Karpas-422 (cell line): ENCODE results near the gene GREB1. TPM values are rescaled to one million over a fixed set of nuclear protein-coding genes. Genes with fewer than 3 reads are reported as not detected.

Experiments
- DNase-seq: peaks from one replicate; pipeline ENCODE4 v3.0.0-alpha.2; 2015
- H2AFZ ChIP-seq: fragments of 200-600 bp; sonication (generic); 2 replicates; pipeline ENCODE4 v1.6.1; 2014; ENCODE audit warnings: antibody characterized with exemption, low read length, mixed read lengths
- H3K27ac ChIP-seq: fragments of 200-600 bp; sonication (generic); 2 replicates; pipeline ENCODE4 v1.5.1; 2014; ENCODE audit warnings: mild to moderate bottlenecking, low read length, moderate library complexity
- H3K27me3 ChIP-seq: fragments of 200-600 bp; sonication (generic); 2 replicates; pipeline ENCODE4 v1.6.1; 2014; ENCODE audit warnings: low read length, mixed read lengths
- H3K36me3 ChIP-seq: fragments of 200-600 bp; sonication (generic); 2 replicates; pipeline ENCODE4 v1.6.1; 2014; ENCODE audit warnings: low read length, mixed read lengths; ENCODE audit not compliant: insufficient read depth
- H3K4me1 ChIP-seq: fragments of 200-600 bp; sonication (generic); 2 replicates; pipeline ENCODE4 v1.6.1; 2014; ENCODE audit warnings: mild to moderate bottlenecking, low read length, mixed read lengths
- H3K4me2 ChIP-seq: fragments of 200-600 bp; sonication (generic); 2 replicates; pipeline ENCODE4 v1.6.1; 2014; ENCODE audit warnings: low read length, low read depth, mild to moderate bottlenecking; ENCODE audit not compliant: poor library complexity, severe bottlenecking
- H3K4me3 ChIP-seq: fragments of 200-600 bp; sonication (generic); 2 replicates; pipeline ENCODE4 v1.5.1; 2014; ENCODE audit warnings: mild to moderate bottlenecking, antibody characterized with exemption, low read length, mixed read lengths
- H3K79me2 ChIP-seq: fragments of 200-600 bp; sonication (generic); 2 replicates; pipeline ENCODE4 v1.6.1; 2014; ENCODE audit warnings: mild to moderate bottlenecking, low read length, mixed read lengths
- H3K9ac ChIP-seq: fragments of 200-600 bp; sonication (generic); 2 replicates; pipeline ENCODE4 v1.6.0; 2014; ENCODE audit warnings: low read length
- H3K9me2 ChIP-seq: fragments of 200-600 bp; sonication (generic), shearing (Covaris generic); replicated peaks from 2 replicates; pipeline ENCODE4 v1.6.0; 2014; ENCODE audit warnings: mild to moderate bottlenecking, low read length, moderate library complexity; ENCODE audit not compliant: insufficient read depth
- H3K9me3 ChIP-seq: fragments of 300-700, 200-600 bp; sonication (generic); 2 replicates; pipeline ENCODE4 v1.6.1; 2014; ENCODE audit warnings: low read length, mixed read lengths
- H4K20me1 ChIP-seq: fragments of 200-600 bp; sonication (generic); 2 replicates; pipeline ENCODE4 v1.6.1; 2014; ENCODE audit warnings: mild to moderate bottlenecking, antibody characterized with exemption, low read length, low read depth; ENCODE audit not compliant: insufficient read depth
- total RNA-seq: library from RNA; depleted of rRNA; stranded (reverse); fragments of >200 nt; shearing (Covaris generic); gene quantifications from 2 replicates; pipeline ENCODE4 v1.2.3, GENCODE V29; 2014; ENCODE audit warnings: low replicate concordance

The GREB1 gene
- total RNA-seq, 1 experiment from 2014 or later = 4.4 TPM

- H2AFZ ChIP-seq = peak overlapping the region; percentile 73; the same call in 1 of the 2 replicates
- DNase-seq = no peak
- H4K20me1 ChIP-seq = 0 out of 2 replicates have a peak, but pooled peaks cover 3% of the 10 kb centered on the region
- no peaks in the 10 kb centered on the region for H3K9me2 ChIP-seq
- no peaks in the 10 kb centered on the region for H3K27me3 ChIP-seq
- no peaks in the 10 kb centered on the region for H3K9me3 ChIP-seq
- H3K4me1 ChIP-seq = no peaks in the 10 kb centered on the region
- no peak overlapping the region for H3K27ac ChIP-seq
- H3K4me2 ChIP-seq = peak overlapping the region; percentile 68
- peak overlapping the region; percentile 66 for H3K4me3 ChIP-seq
- H3K9ac ChIP-seq = peak overlapping the region; percentile 57
- no peaks in the 10 kb centered on the region for H3K36me3 ChIP-seq
- H3K79me2 ChIP-seq = no peaks in the 10 kb centered on the region
These were observed 147.3 kb downstream of the GREB1 start for GRCh38 chr2:11680901-11681721.

- no peaks in the 10 kb centered on the region for H3K27me3 ChIP-seq
- peak overlapping the region; percentile 57 for H3K9ac ChIP-seq
- H3K9me2 ChIP-seq = no peaks in the 10 kb centered on the region
- H3K36me3 ChIP-seq = no peaks in the 10 kb centered on the region
- H3K4me3 ChIP-seq = peak overlapping the region; percentile 66
- H3K4me1 ChIP-seq = no peaks in the 10 kb centered on the region
- H3K9me3 ChIP-seq = no peaks in the 10 kb centered on the region
- H2AFZ ChIP-seq = peak overlapping the region; percentile 73; the same call in 1 of the 2 replicates
- H3K27ac ChIP-seq = no peak overlapping the region
- H3K79me2 ChIP-seq = no peaks in the 10 kb centered on the region
- DNase-seq = peak; percentile 84
- peak overlapping the region; percentile 68 for H3K4me2 ChIP-seq
- 0 out of 2 replicates have a peak, but pooled peaks cover 3% of the 10 kb centered on the region for H4K20me1 ChIP-seq
These were observed 148.1 kb downstream of the GREB1 start for GRCh38 chr2:11681722-11682589.

- no peak overlapping the region for H3K4me3 ChIP-seq
- no peak overlapping the region for H3K9ac ChIP-seq
- no peaks in the 10 kb centered on the region for H3K27me3 ChIP-seq
- H3K4me2 ChIP-seq = no peak overlapping the region
- H3K4me1 ChIP-seq = no peaks in the 10 kb centered on the region
- 0 out of 2 replicates have a peak, but pooled peaks cover 3% of the 10 kb centered on the region for H4K20me1 ChIP-seq
- no peak overlapping the region for H3K27ac ChIP-seq
- no peaks in the 10 kb centered on the region for H3K36me3 ChIP-seq
- H3K9me3 ChIP-seq = no peaks in the 10 kb centered on the region
- H2AFZ ChIP-seq = no peak overlapping the region
- no peaks in the 10 kb centered on the region for H3K9me2 ChIP-seq
- no peak for DNase-seq
- no peaks in the 10 kb centered on the region for H3K79me2 ChIP-seq
These were observed 148.7 kb downstream of the GREB1 start for GRCh38 chr2:11682590-11682915.

- Histone ChIP-seq H3K9me3 (no peaks in the 10 kb centered on the region), H3K9me2 (no peaks in the 10 kb centered on the region), H4K20me1 (0 out of 2 replicates have a peak, but pooled peaks cover 7% of the 10 kb centered on the region), H3K4me1 (peaks cover 3% of the 10 kb centered on the region), H3K4me3 (no peak overlapping the region), H3K27me3 (no peaks in the 10 kb centered on the region), H2AFZ (no peak overlapping the region), H3K27ac (no peak overlapping the region), H3K36me3 (no peaks in the 10 kb centered on the region), H3K4me2 (no peak overlapping the region), H3K79me2 (no peaks in the 10 kb centered on the region), H3K9ac (no peak overlapping the region)
- DNase-seq = no peak
These were observed 149.6 kb downstream of the GREB1 start for GRCh38 chr2:11683476-11683875.

- no peaks in the 10 kb centered on the region for H3K27me3 ChIP-seq
- 0 out of 2 replicates have a peak, but pooled peaks cover 7% of the 10 kb centered on the region for H4K20me1 ChIP-seq
- H3K27ac ChIP-seq = no peak overlapping the region
- no peak overlapping the region for H3K4me2 ChIP-seq
- no peak for DNase-seq
- peaks cover 8% of the 10 kb centered on the region for H3K4me1 ChIP-seq
- no peaks in the 10 kb centered on the region for H3K79me2 ChIP-seq
- H3K4me3 ChIP-seq = no peak overlapping the region
- no peaks in the 10 kb centered on the region for H3K36me3 ChIP-seq
- H3K9ac ChIP-seq = no peak overlapping the region
- H3K9me3 ChIP-seq = no peaks in the 10 kb centered on the region
- H2AFZ ChIP-seq = no peak overlapping the region
- H3K9me2 ChIP-seq = no peaks in the 10 kb centered on the region
These were observed 150.1 kb downstream of the GREB1 start for GRCh38 chr2:11683966-11684365.

- H3K9ac ChIP-seq = no peak overlapping the region
- H3K36me3 ChIP-seq = no peaks in the 10 kb centered on the region
- H4K20me1 ChIP-seq = 0 out of 2 replicates have a peak, but pooled peaks cover 7% of the 10 kb centered on the region
- H3K9me3 ChIP-seq = no peaks in the 10 kb centered on the region
- no peak for DNase-seq
- no peak overlapping the region for H2AFZ ChIP-seq
- no peak overlapping the region for H3K27ac ChIP-seq
- no peak overlapping the region for H3K4me2 ChIP-seq
- H3K9me2 ChIP-seq = no peaks in the 10 kb centered on the region
- peaks cover 9% of the 10 kb centered on the region for H3K4me1 ChIP-seq
- no peaks in the 10 kb centered on the region for H3K79me2 ChIP-seq
- no peak overlapping the region for H3K4me3 ChIP-seq
- H3K27me3 ChIP-seq = no peaks in the 10 kb centered on the region
These were observed 151.1 kb downstream of the GREB1 start for GRCh38 chr2:11684894-11685460.

GRCh38 chr2:11685906-11686470 lies 152.1 kb downstream of the GREB1 start:
- Histone ChIP-seq H4K20me1 (0 out of 2 replicates have a peak, but pooled peaks cover 8% of the 10 kb centered on the region), H3K4me2 (no peak overlapping the region), H3K4me3 (no peak overlapping the region), H3K79me2 (no peaks in the 10 kb centered on the region), H2AFZ (no peak overlapping the region), H3K4me1 (peaks cover 9% of the 10 kb centered on the region), H3K36me3 (no peaks in the 10 kb centered on the region), H3K27ac (no peak overlapping the region), H3K27me3 (no peaks in the 10 kb centered on the region), H3K9me3 (no peaks in the 10 kb centered on the region), H3K9ac (no peak overlapping the region), H3K9me2 (no peaks in the 10 kb centered on the region)
- no peak for DNase-seq
